ENCODE measurements around the gene AOC2.

- TF ChIP-seq CTCF (IDR thresholded peaks at IDR 0.05) (no peak), ZFX (IDR thresholded peaks at IDR 0.05; ENCODE audit: borderline replicate concordance) (no peak)
These were observed 35.1 kb upstream of the AOC2 start for GRCh38 chr17:42809250-42809649.
